K562 (cell line): ENCODE measurements around the gene KRABD2.
A peak's percentile ranks its signal among the peaks of the same experiment; 100 is the strongest.

Source experiments
- ATAC-seq: fragments of 200-7000 bp; cut with Tn5 transposase; 3 replicates; pipeline ENCODE4 v1.9.1; 2020; ENCODE audit warnings: moderate library complexity
- BruUV-seq: library from RNA; stranded (reverse); fragments of 400-500 nt; replicated peaks from 2 replicates; lab custom pipeline; 2021; lab: Mats Ljungman, UMichigan
- CTCF ChIA-PET: fragments of 300-600 bp; formaldehyde crosslinking; extraction: SDS; loops from one replicate; lab custom pipeline; 2021; ENCODE audit warnings: low intra/inter-chr PET ratio; lab: Yijun Ruan, JAX
- POLR2A ChIA-PET: fragments of 300-600, 350-650 bp; sonication (Branson Sonifier 250); formaldehyde crosslinking; extraction: SDS; loops from one replicate; lab custom pipeline; 2021; ENCODE audit warnings: antibody characterized with exemption, inconsistent platforms; lab: Yijun Ruan, JAX
- DNase-seq, 4 experiments: peaks; one replicate each; pipeline versions ENCODE4 v3.0.0 to v3.0.0-alpha.2; 2011 to 2018; ENCODE audit warnings: low spot score in 3 of 4, mixed read lengths in 3 of 4; ENCODE audit errors: extremely low read depth in 1 of 4
- FAIRE-seq: peaks from 2 replicates; lab custom pipeline; 2011; peaks lifted over from hg19 to GRCh38; lab: Jason Lieb, UNC
- H2AFZ ChIP-seq: 2 replicates; pipeline ENCODE4 v1.6.0; 2011; ENCODE audit warnings: low read depth, low read length, control low read depth, inconsistent platforms
- H3K27ac ChIP-seq: fragments of 200-600 bp; 3 replicates; pipeline ENCODE4 v1.8.0; 2011; ENCODE audit warnings: low read depth, mild to moderate bottlenecking, control low read depth, inconsistent platforms, low read length, moderate library complexity, mixed read lengths; ENCODE audit errors: extremely low read depth
- H3K27me3 ChIP-seq, 2 experiments: fragments of 300-600 bp in 1 of 2; 2 replicates in 1 of 2; 3 replicates in 1 of 2; pipeline versions ENCODE4 v1.6.0 to v1.8.0; 2011; ENCODE audit warnings: inconsistent platforms in 2 of 2, low read length in 2 of 2, mild to moderate bottlenecking in 1 of 2, mixed read lengths in 1 of 2, moderate library complexity in 1 of 2; ENCODE audit not compliant: control insufficient read depth in 2 of 2, insufficient read depth in 2 of 2
- H3K36me3 ChIP-seq: fragments of 300-600 bp; 3 replicates; pipeline ENCODE4 v1.8.0; 2011; ENCODE audit warnings: mild to moderate bottlenecking, low read length, inconsistent platforms; ENCODE audit not compliant: control insufficient read depth, insufficient read depth
- H3K4me1 ChIP-seq, 2 experiments: fragments of 200-600 bp in 1 of 2; replicated peaks in 1 of 2; 2 replicates in 1 of 2; 3 replicates in 1 of 2; pipeline versions ENCODE4 v1.5.1 to v1.8.0; 2011; ENCODE audit warnings: inconsistent platforms in 2 of 2, low read length in 2 of 2, mild to moderate bottlenecking in 1 of 2, mixed read lengths in 1 of 2, moderate library complexity in 1 of 2; ENCODE audit not compliant: control insufficient read depth in 2 of 2, insufficient read depth in 2 of 2
- H3K4me2 ChIP-seq: 2 replicates; pipeline ENCODE4 v1.6.1; 2011; ENCODE audit warnings: low read length, control low read depth, inconsistent platforms, mixed read lengths; ENCODE audit not compliant: insufficient read depth
- H3K4me3 ChIP-seq: fragments of 200-600 bp; sonication (generic), shearing (Covaris generic); 2 replicates; pipeline ENCODE4 v1.5.1; 2016; ENCODE audit warnings: control low read depth, inconsistent platforms
- H3K79me2 ChIP-seq: fragments of 200-600 bp; 3 replicates; pipeline ENCODE4 v1.8.0; 2011; ENCODE audit warnings: low read length, inconsistent platforms; ENCODE audit not compliant: control insufficient read depth, insufficient read depth
- H3K9ac ChIP-seq, 2 experiments: 2 replicates each; pipeline versions ENCODE4 v1.6.0 to v1.6.1; 2011; ENCODE audit warnings: low read depth in 2 of 2, low read length in 2 of 2, control low read depth in 1 of 2, inconsistent platforms in 1 of 2, mild to moderate bottlenecking in 1 of 2, mixed read lengths in 1 of 2; ENCODE audit not compliant: insufficient read depth in 1 of 2
- H3K9me1 ChIP-seq: one replicate; pipeline ENCODE4 v1.6.0; 2011; ENCODE audit warnings: inconsistent platforms, mild to moderate bottlenecking, low read length, moderate library complexity; ENCODE audit not compliant: control insufficient read depth, insufficient read depth
- H3K9me3 ChIP-seq: replicated peaks from 2 replicates; pipeline ENCODE4 v1.5.1; 2011; ENCODE audit warnings: low read depth, low read length, inconsistent platforms; ENCODE audit not compliant: control insufficient read depth, insufficient read depth
- H4K20me1 ChIP-seq: replicated peaks from 2 replicates; pipeline ENCODE4 v1.6.1; 2011; ENCODE audit warnings: low read length, inconsistent platforms, mixed read lengths; ENCODE audit not compliant: control insufficient read depth, insufficient read depth
- ARHGAP35 ChIP-seq: fragments of 450-650 bp; IDR thresholded peaks from 2 replicates; pipeline ENCODE4 v1.6.1; 2018; ENCODE audit not compliant: partially characterized antibody
- BRCA1 ChIP-seq, 2 experiments: fragments of 450-650 bp in 1 of 2; sonication (generic) in 1 of 2; formaldehyde crosslinking in 1 of 2; IDR thresholded peaks; 2 replicates each; pipeline versions ENCODE4 v1.5.0 to v1.6.1; 2017 to 2020; ENCODE audit warnings: mild to moderate bottlenecking in 1 of 2, missing genetic modification reagents in 1 of 2
- FOXA3 ChIP-seq, 2 experiments: fragments of 450-650 bp in 1 of 2; sonication (generic) in 1 of 2; formaldehyde crosslinking; IDR thresholded peaks in 1 of 2; conservative IDR thresholded peaks in 1 of 2; 2 replicates each; pipeline versions ENCODE4 v1.4.0 to v1.8.0; 2020 to 2022; ENCODE audit warnings: mild to moderate bottlenecking in 2 of 2, missing genetic modification reagents in 1 of 2
- MXI1 ChIP-seq: IDR thresholded peaks from 2 replicates; pipeline ENCODE4 v1.6.1; 2011; ENCODE audit warnings: low read depth, mild to moderate bottlenecking, improper control_type of control experiment, low read length
- NR4A1 ChIP-seq, 2 experiments: fragments of 250-450 bp in 1 of 2; fragments of 450-650 bp in 1 of 2; sonication (Bioruptor Pico) in 1 of 2; IDR thresholded peaks; 2 replicates each; pipeline versions ENCODE4 v1.4.0 to v1.6.1; 2016 to 2020; ENCODE audit warnings: mild to moderate bottlenecking in 2 of 2, missing compliant biosample characterization in 1 of 2, missing genetic modification characterization in 1 of 2, moderate library complexity in 1 of 2
- PHF20 ChIP-seq: fragments of 450-650 bp; IDR thresholded peaks from 2 replicates; pipeline ENCODE4 v1.6.1; 2018; ENCODE audit not compliant: partially characterized antibody
- SMAD1 ChIP-seq: fragments of 150-350 bp; IDR thresholded peaks from 2 replicates; pipeline ENCODE4 v1.6.1; 2014; ENCODE audit warnings: low read length, low read depth; ENCODE audit not compliant: partially characterized antibody
- STAT5B ChIP-seq: fragments of 250-450 bp; sonication (Bioruptor Pico); IDR thresholded peaks from 2 replicates; pipeline ENCODE4 v1.8.0; 2021; ENCODE audit warnings: mild to moderate bottlenecking, inconsistent platforms
- ZNF133 ChIP-seq: fragments of 250-450 bp; sonication (Bioruptor Pico); IDR thresholded peaks from 2 replicates; pipeline ENCODE4 v1.4.0; 2020; ENCODE audit warnings: mild to moderate bottlenecking
- ZNF174 ChIP-seq: fragments of 250-450 bp; sonication (Bioruptor Pico); IDR thresholded peaks from 2 replicates; pipeline ENCODE4 v1.4.0; 2020; ENCODE audit warnings: mild to moderate bottlenecking
- ZNF589 ChIP-seq: fragments of 200-800 bp; sonication (Bioruptor generic); IDR thresholded peaks from 2 replicates; pipeline ENCODE4 v1.6.1; 2016; ENCODE audit warnings: low read depth, missing genetic modification characterization, missing compliant biosample characterization
- WGBS: fragments of 100-300 bp; shearing (Covaris generic); methylation state at CpG from one replicate; pipeline ENCODE4 v1.1.6; 2016; ENCODE audit warnings: low coverage, mixed read lengths; ENCODE audit not compliant: insufficient coverage; ENCODE audit errors: missing lambda C conversion rate; 5-methylcytosine and 5-hydroxymethylcytosine counted together
- in situ Hi-C: fragments of 300-500 bp; cut with MboI; formaldehyde crosslinking; loops from 4 replicates; pipeline ENCODE4 v1.15.0; 2018; ENCODE audit warnings: inconsistent platforms, mixed read lengths
- intact Hi-C: fragments of 100-400 bp; cut with micrococcal nuclease; formaldehyde crosslinking; loops from 2 replicates; pipeline ENCODE4 v1.14.2; 2022
- TF ChIP-seq, protein P1 (sequence below): conservative IDR thresholded peaks from 2 replicates; pipeline ENCODE4 v1.6.1; 2011; ENCODE audit warnings: low read depth, mild to moderate bottlenecking, low read length; ENCODE audit not compliant: control insufficient read depth
- TF ChIP-seq, protein P2 (sequence below): sonication (generic); formaldehyde crosslinking; IDR thresholded peaks from 2 replicates; pipeline ENCODE4 v1.8.0; 2022; ENCODE audit warnings: mild to moderate bottlenecking, missing genetic modification reagents

Gene KRABD2

GRCh38 chr17:8383143-8383822 is 6.8 kb upstream of the KRABD2 start, which contains the start of gene RPL26 (continued):
- TF ChIP-seq NR4A1 (CRISPR knock-in tag; IDR thresholded peaks at IDR 0.05): no peak
- 0 out of 2 replicates have a peak, but pooled peaks have one; percentile 15 for TF ChIP-seq NR4A1 (tag; IDR thresholded peaks at IDR 0.05)

DNA sequence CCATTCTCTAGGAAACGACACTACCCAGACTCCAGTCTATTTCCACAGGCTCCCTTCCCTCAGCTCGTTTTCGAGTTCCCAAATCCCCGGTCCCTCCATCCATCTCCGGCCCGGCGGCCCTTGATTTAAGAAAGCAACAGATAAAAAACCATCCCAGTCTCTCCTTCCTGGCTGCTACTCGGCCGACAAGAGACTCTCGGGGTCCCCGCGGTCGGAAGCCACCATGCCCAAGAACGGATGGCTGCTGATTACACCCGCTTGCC is 6.3 kb upstream of the KRABD2 start:
- DNase-seq (no peak), FAIRE-seq (no peak), ATAC-seq (no peak)
- intact Hi-C loops: loop anchor here (1.0 to 10.0 kb wide), 3 partner anchors 46 to 362 kb away; partner anchors contain the start of gene ODF4
- in situ Hi-C loops: loop anchor here (25.0 kb wide), 1 partner anchor 1154 kb away; no protein-coding TSS in a partner anchor
- H3K27me3 ChIP-seq: no peaks in the 10 kb centered on the region
- CTCF ChIA-PET: interaction anchor here (0.9 to 1.2 kb wide), 3 partner anchors 363 to 403 kb away, joined by 3 to 5 read pairs (median 4); no protein-coding TSS in a partner anchor
- peak overlapping the region; percentile 82 to 94 for H3K9ac ChIP-seq
- H3K9me3 ChIP-seq: no peaks in the 10 kb centered on the region
- H4K20me1 ChIP-seq: peaks cover 14% of the 10 kb centered on the region; the same call in 1 of the 2 replicates
- H3K79me2 ChIP-seq: peaks cover 54% of the 10 kb centered on the region
- H3K36me3 ChIP-seq: peaks cover 47% of the 10 kb centered on the region
- H3K4me2 ChIP-seq: peak overlapping the region; percentile 85
- peak overlapping the region; percentile 71 for H3K27ac ChIP-seq
- no TSS peak for BruUV-seq
- H3K9me1 ChIP-seq: no peaks in the 10 kb centered on the region
- POLR2A ChIA-PET: interaction anchor here (0.6 to 1.5 kb wide), 5 partner anchors 37 to 1379 kb away, joined by 3 to 7 read pairs (median 4); no protein-coding TSS in a partner anchor
- WGBS: 3% methylated on average over 13 of the region's 15 CpGs
- no peak overlapping the region; the same call in 1 of the 2 replicates for H2AFZ ChIP-seq
- H3K4me3 ChIP-seq: peak overlapping the region; percentile 53
- peaks cover 34 to 36% of the 10 kb centered on the region in 2 experiments for H3K4me1 ChIP-seq
- TF ChIP-seq MXI1: no peak
- TF ChIP-seq PHF20: peak; percentile 86
- no peak for TF ChIP-seq ZNF589 (CRISPR knock-in tag)
- TF ChIP-seq, protein P1, sequence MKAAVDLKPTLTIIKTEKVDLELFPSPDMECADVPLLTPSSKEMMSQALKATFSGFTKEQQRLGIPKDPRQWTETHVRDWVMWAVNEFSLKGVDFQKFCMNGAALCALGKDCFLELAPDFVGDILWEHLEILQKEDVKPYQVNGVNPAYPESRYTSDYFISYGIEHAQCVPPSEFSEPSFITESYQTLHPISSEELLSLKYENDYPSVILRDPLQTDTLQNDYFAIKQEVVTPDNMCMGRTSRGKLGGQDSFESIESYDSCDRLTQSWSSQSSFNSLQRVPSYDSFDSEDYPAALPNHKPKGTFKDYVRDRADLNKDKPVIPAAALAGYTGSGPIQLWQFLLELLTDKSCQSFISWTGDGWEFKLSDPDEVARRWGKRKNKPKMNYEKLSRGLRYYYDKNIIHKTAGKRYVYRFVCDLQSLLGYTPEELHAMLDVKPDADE: 0 out of 2 replicates have a peak, but pooled peaks have one; percentile 32
- TF ChIP-seq BRCA1 (IDR thresholded peaks at IDR 0.05): no peak
- no peak for TF ChIP-seq BRCA1 (CRISPR knock-in tag; IDR thresholded peaks at IDR 0.05)
- TF ChIP-seq STAT5B: no peak
- no peak for TF ChIP-seq ARHGAP35
- TF ChIP-seq, protein P2, sequence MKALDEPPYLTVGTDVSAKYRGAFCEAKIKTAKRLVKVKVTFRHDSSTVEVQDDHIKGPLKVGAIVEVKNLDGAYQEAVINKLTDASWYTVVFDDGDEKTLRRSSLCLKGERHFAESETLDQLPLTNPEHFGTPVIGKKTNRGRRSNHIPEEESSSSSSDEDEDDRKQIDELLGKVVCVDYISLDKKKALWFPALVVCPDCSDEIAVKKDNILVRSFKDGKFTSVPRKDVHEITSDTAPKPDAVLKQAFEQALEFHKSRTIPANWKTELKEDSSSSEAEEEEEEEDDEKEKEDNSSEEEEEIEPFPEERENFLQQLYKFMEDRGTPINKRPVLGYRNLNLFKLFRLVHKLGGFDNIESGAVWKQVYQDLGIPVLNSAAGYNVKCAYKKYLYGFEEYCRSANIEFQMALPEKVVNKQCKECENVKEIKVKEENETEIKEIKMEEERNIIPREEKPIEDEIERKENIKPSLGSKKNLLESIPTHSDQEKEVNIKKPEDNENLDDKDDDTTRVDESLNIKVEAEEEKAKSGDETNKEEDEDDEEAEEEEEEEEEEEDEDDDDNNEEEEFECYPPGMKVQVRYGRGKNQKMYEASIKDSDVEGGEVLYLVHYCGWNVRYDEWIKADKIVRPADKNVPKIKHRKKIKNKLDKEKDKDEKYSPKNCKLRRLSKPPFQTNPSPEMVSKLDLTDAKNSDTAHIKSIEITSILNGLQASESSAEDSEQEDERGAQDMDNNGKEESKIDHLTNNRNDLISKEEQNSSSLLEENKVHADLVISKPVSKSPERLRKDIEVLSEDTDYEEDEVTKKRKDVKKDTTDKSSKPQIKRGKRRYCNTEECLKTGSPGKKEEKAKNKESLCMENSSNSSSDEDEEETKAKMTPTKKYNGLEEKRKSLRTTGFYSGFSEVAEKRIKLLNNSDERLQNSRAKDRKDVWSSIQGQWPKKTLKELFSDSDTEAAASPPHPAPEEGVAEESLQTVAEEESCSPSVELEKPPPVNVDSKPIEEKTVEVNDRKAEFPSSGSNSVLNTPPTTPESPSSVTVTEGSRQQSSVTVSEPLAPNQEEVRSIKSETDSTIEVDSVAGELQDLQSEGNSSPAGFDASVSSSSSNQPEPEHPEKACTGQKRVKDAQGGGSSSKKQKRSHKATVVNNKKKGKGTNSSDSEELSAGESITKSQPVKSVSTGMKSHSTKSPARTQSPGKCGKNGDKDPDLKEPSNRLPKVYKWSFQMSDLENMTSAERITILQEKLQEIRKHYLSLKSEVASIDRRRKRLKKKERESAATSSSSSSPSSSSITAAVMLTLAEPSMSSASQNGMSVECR: peak; percentile 50; the same call in 1 of the 2 replicates
- peak; percentile 28 for TF ChIP-seq SMAD1
- TF ChIP-seq ZNF174: no peak
- TF ChIP-seq ZNF133 (CRISPR knock-in tag): no peak
- no peak for TF ChIP-seq FOXA3 (CRISPR knock-in tag; conservative IDR thresholded peaks at IDR 0.05 in 1 of 2, IDR thresholded peaks at IDR 0.05 in 1 of 2)
